GM12878 (cell line): ENCODE results near the gene NBDY. TPM values are rescaled to one million over a fixed set of nuclear protein-coding genes. Genes with fewer than 3 reads are reported as not detected.
A peak's percentile ranks its signal among the peaks of the same experiment; 100 is the strongest.

ENCODE experiments used
- ATF7 ChIP-seq: fragments of 450-650 bp; IDR thresholded peaks from 2 replicates; pipeline ENCODE4 v1.6.1; 2016; ENCODE audit warnings: low read depth, mild to moderate bottlenecking
- EED ChIP-seq: sonication (generic); IDR thresholded peaks from 2 replicates; pipeline ENCODE4 v1.6.1; 2016; ENCODE audit warnings: antibody characterized with exemption, low read depth
- EZH2 ChIP-seq: IDR thresholded peaks from 2 replicates; pipeline ENCODE4 v1.6.1; 2012; ENCODE audit warnings: low read depth, mild to moderate bottlenecking, control low read depth, inconsistent platforms, low read length, borderline replicate concordance; ENCODE audit not compliant: control insufficient read depth
- HDAC2 ChIP-seq: fragments of 200-600 bp; sonication (generic); IDR thresholded peaks from 2 replicates; pipeline ENCODE4 v1.6.1; 2017
- HDAC6 ChIP-seq: fragments of 200-600 bp; sonication (generic); IDR thresholded peaks from one replicate; pipeline ENCODE4 v1.8.0; 2017; ENCODE audit warnings: antibody characterized with exemption; ENCODE audit not compliant: unreplicated experiment
- MEF2B ChIP-seq: fragments of 450-650 bp; IDR thresholded peaks from 2 replicates; pipeline ENCODE4 v1.6.1; 2018; ENCODE audit warnings: mild to moderate bottlenecking, moderate library complexity; ENCODE audit not compliant: partially characterized antibody, poor library complexity, severe bottlenecking
- SIX5 ChIP-seq: IDR thresholded peaks from 2 replicates; pipeline ENCODE4 v1.6.1; 2011; ENCODE audit warnings: mild to moderate bottlenecking, low read depth, low read length, moderate library complexity; ENCODE audit not compliant: severe bottlenecking
- SREBF2 ChIP-seq: IDR thresholded peaks from 2 replicates; pipeline ENCODE4 v1.6.1; 2012; ENCODE audit warnings: mild to moderate bottlenecking, low read length
- polyA plus RNA-seq, 11 experiments: library from polyadenylated mRNA; depleted of rRNA in 4 of 11; unstranded in 6 of 11; stranded (reverse) in 5 of 11; fragments of >200 nt; fragmentation: Nextera tagmentation in 4 of 11; fragmentation: Illumina TruSeq in 1 of 11; extraction: Ambion mirVana in 4 of 11; extraction: Trizol in 1 of 11; gene quantifications; 1 replicate in 1 of 11; 2 replicates in 10 of 11; pipeline versions ENCODE4 v1.2.1 to v1.2.3, GENCODE V29; 2011 to 2016; ENCODE audit warnings: inconsistent platforms in 2 of 11, missing spikeins in 2 of 11, low read depth in 1 of 11
- total RNA-seq, 4 experiments: library from RNA; depleted of rRNA in 3 of 4; stranded (reverse); fragments of >200 nt in 3 of 4; fragmentation: Illumina TruSeq in 1 of 4; extraction: Trizol in 1 of 4; gene quantifications; 2 replicates each; pipeline versions ENCODE4 v1.2.1 to v1.2.3, GENCODE V29; 2013 to 2021
- TF ChIP-seq, protein P1 (sequence below): fragments of 450-650 bp; IDR thresholded peaks from 2 replicates; pipeline ENCODE4 v1.6.1; 2017; ENCODE audit warnings: antibody characterized with exemption, mild to moderate bottlenecking, moderate library complexity
- TF ChIP-seq, protein P2 (sequence below): fragments of 450-650 bp; IDR thresholded peaks from 2 replicates; pipeline ENCODE4 v1.6.1; 2017; ENCODE audit warnings: mild to moderate bottlenecking, moderate library complexity
- TF ChIP-seq, protein P3 (sequence below): fragments of 450-650 bp; formaldehyde crosslinking; IDR thresholded peaks from 2 replicates; pipeline ENCODE4 v1.4.0; 2022; ENCODE audit warnings: mild to moderate bottlenecking, moderate library complexity
- TF ChIP-seq, protein P4 (sequence below): fragments of 450-650 bp; IDR thresholded peaks from 2 replicates; pipeline ENCODE4 v1.6.1; 2016; ENCODE audit warnings: mild to moderate bottlenecking
- TF ChIP-seq, protein P5 (sequence below): fragments of 450-650 bp; IDR thresholded peaks from 2 replicates; pipeline ENCODE4 v1.6.1; 2018; ENCODE audit warnings: borderline replicate concordance, mild to moderate bottlenecking; ENCODE audit not compliant: partially characterized antibody
- TF ChIP-seq, protein P6 (sequence below): IDR thresholded peaks from 2 replicates; pipeline ENCODE4 v1.6.1; 2011; ENCODE audit warnings: low read depth, low read length, improper control_type of control experiment, borderline replicate concordance

The NBDY gene
- total and polyA plus RNA-seq, 10 of the 15 experiments (the other 5 are each of a cell fraction or from before 2014, with no cell fraction given) = 10.8 to 122 (median 61.5) TPM

DNA sequence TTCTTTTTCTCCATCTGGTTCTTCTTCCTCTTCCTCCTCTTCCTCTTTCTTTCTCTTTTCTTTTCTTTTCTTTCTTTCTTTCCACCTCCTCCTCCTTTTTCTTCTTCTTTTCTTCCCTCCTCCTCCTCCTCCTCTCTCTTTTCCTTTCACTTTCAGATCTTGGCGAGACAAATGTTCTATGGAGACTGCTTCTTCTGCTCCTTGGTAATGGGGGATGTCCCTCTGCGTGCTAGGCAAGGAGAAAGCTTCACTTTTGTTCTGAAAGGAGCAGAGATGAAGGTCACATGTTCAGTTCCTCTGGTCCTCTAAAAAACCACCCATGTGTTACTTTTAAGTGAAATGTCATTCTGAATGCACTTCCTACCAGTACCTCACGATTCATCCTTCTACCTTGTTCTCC lies 33.2 kb downstream of the NBDY start (continued):
- TF ChIP-seq, protein P1, sequence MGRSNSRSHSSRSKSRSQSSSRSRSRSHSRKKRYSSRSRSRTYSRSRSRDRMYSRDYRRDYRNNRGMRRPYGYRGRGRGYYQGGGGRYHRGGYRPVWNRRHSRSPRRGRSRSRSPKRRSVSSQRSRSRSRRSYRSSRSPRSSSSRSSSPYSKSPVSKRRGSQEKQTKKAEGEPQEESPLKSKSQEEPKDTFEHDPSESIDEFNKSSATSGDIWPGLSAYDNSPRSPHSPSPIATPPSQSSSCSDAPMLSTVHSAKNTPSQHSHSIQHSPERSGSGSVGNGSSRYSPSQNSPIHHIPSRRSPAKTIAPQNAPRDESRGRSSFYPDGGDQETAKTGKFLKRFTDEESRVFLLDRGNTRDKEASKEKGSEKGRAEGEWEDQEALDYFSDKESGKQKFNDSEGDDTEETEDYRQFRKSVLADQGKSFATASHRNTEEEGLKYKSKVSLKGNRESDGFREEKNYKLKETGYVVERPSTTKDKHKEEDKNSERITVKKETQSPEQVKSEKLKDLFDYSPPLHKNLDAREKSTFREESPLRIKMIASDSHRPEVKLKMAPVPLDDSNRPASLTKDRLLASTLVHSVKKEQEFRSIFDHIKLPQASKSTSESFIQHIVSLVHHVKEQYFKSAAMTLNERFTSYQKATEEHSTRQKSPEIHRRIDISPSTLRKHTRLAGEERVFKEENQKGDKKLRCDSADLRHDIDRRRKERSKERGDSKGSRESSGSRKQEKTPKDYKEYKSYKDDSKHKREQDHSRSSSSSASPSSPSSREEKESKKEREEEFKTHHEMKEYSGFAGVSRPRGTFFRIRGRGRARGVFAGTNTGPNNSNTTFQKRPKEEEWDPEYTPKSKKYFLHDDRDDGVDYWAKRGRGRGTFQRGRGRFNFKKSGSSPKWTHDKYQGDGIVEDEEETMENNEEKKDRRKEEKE = no peak
- no peak for TF ChIP-seq HDAC6
- no peak for TF ChIP-seq EED
- TF ChIP-seq SREBF2 = no peak
- no peak for TF ChIP-seq SIX5
- peak; percentile 52 for TF ChIP-seq ATF7
- TF ChIP-seq, protein P2, sequence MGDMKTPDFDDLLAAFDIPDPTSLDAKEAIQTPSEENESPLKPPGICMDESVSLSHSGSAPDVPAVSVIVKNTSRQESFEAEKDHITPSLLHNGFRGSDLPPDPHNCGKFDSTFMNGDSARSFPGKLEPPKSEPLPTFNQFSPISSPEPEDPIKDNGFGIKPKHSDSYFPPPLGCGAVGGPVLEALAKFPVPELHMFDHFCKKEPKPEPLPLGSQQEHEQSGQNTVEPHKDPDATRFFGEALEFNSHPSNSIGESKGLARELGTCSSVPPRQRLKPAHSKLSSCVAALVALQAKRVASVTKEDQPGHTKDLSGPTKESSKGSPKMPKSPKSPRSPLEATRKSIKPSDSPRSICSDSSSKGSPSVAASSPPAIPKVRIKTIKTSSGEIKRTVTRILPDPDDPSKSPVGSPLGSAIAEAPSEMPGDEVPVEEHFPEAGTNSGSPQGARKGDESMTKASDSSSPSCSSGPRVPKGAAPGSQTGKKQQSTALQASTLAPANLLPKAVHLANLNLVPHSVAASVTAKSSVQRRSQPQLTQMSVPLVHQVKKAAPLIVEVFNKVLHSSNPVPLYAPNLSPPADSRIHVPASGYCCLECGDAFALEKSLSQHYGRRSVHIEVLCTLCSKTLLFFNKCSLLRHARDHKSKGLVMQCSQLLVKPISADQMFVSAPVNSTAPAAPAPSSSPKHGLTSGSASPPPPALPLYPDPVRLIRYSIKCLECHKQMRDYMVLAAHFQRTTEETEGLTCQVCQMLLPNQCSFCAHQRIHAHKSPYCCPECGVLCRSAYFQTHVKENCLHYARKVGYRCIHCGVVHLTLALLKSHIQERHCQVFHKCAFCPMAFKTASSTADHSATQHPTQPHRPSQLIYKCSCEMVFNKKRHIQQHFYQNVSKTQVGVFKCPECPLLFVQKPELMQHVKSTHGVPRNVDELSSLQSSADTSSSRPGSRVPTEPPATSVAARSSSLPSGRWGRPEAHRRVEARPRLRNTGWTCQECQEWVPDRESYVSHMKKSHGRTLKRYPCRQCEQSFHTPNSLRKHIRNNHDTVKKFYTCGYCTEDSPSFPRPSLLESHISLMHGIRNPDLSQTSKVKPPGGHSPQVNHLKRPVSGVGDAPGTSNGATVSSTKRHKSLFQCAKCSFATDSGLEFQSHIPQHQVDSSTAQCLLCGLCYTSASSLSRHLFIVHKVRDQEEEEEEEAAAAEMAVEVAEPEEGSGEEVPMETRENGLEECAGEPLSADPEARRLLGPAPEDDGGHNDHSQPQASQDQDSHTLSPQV = no peak
- TF ChIP-seq, protein P3, sequence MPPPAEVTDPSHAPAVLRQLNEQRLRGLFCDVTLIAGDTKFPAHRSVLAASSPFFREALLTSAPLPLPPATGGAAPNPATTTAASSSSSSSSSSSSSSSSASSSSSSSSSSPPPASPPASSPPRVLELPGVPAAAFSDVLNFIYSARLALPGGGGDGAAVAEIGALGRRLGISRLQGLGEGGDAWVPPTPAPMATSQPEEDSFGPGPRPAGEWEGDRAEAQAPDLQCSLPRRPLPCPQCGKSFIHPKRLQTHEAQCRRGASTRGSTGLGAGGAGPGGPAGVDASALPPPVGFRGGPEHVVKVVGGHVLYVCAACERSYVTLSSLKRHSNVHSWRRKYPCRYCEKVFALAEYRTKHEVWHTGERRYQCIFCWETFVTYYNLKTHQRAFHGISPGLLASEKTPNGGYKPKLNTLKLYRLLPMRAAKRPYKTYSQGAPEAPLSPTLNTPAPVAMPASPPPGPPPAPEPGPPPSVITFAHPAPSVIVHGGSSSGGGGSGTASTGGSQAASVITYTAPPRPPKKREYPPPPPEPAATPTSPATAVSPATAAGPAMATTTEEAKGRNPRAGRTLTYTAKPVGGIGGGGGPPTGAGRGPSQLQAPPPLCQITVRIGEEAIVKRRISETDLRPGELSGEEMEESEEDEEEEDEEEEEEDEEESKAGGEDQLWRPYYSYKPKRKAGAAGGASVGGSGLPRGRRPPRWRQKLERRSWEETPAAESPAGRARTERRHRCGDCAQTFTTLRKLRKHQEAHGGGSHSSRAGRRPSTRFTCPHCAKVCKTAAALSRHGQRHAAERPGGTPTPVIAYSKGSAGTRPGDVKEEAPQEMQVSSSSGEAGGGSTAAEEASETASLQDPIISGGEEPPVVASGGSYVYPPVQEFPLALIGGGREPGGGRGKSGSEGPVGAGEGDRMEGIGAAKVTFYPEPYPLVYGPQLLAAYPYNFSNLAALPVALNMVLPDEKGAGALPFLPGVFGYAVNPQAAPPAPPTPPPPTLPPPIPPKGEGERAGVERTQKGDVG (CRISPR knock-in tag) = no peak
- TF ChIP-seq, protein P4, sequence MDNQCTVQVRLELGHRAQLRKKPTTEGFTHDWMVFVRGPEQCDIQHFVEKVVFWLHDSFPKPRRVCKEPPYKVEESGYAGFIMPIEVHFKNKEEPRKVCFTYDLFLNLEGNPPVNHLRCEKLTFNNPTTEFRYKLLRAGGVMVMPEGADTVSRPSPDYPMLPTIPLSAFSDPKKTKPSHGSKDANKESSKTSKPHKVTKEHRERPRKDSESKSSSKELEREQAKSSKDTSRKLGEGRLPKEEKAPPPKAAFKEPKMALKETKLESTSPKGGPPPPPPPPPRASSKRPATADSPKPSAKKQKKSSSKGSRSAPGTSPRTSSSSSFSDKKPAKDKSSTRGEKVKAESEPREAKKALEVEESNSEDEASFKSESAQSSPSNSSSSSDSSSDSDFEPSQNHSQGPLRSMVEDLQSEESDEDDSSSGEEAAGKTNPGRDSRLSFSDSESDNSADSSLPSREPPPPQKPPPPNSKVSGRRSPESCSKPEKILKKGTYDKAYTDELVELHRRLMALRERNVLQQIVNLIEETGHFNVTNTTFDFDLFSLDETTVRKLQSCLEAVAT = no peak
- TF ChIP-seq, protein P5, sequence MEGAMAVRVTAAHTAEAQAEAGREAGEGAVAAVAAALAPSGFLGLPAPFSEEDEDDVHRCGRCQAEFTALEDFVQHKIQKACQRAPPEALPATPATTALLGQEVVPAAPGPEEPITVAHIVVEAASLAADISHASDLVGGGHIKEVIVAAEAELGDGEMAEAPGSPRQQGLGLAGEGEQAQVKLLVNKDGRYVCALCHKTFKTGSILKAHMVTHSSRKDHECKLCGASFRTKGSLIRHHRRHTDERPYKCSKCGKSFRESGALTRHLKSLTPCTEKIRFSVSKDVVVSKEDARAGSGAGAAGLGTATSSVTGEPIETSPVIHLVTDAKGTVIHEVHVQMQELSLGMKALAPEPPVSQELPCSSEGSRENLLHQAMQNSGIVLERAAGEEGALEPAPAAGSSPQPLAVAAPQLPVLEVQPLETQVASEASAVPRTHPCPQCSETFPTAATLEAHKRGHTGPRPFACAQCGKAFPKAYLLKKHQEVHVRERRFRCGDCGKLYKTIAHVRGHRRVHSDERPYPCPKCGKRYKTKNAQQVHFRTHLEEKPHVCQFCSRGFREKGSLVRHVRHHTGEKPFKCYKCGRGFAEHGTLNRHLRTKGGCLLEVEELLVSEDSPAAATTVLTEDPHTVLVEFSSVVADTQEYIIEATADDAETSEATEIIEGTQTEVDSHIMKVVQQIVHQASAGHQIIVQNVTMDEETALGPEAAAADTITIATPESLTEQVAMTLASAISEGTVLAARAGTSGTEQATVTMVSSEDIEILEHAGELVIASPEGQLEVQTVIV = no peak
- TF ChIP-seq, protein P6, sequence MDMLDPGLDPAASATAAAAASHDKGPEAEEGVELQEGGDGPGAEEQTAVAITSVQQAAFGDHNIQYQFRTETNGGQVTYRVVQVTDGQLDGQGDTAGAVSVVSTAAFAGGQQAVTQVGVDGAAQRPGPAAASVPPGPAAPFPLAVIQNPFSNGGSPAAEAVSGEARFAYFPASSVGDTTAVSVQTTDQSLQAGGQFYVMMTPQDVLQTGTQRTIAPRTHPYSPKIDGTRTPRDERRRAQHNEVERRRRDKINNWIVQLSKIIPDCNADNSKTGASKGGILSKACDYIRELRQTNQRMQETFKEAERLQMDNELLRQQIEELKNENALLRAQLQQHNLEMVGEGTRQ = peak; percentile 48; the same call in 1 of the 2 replicates
- no peak for TF ChIP-seq MEF2B
- TF ChIP-seq EZH2 = no peak
- TF ChIP-seq HDAC2 = no peak
